WERI-Rb-1 (cell line): ENCODE results near the gene HAUS1.

Source experiments
- DNase-seq: peaks from one replicate; pipeline ENCODE4 v3.0.0-alpha.2; 2020
- H3K27ac ChIP-seq: fragments of 250-450 bp; sonication (Bioruptor Pico); 2 replicates; pipeline ENCODE4 v1.5.1; 2020; ENCODE audit warnings: mild to moderate bottlenecking, moderate library complexity
- H3K27me3 ChIP-seq: fragments of 250-450 bp; sonication (Bioruptor Pico); 2 replicates; pipeline ENCODE4 v1.5.1; 2021; ENCODE audit warnings: mild to moderate bottlenecking, low read depth, moderate library complexity; ENCODE audit not compliant: insufficient read depth, severe bottlenecking
- H3K36me3 ChIP-seq: fragments of 250-450 bp; sonication (Bioruptor Pico); 2 replicates; pipeline ENCODE4 v1.5.1; 2020; ENCODE audit warnings: mild to moderate bottlenecking, moderate library complexity
- H3K4me3 ChIP-seq: 2 replicates; pipeline ENCODE4 v1.5.1; 2011; ENCODE audit warnings: low read depth, mild to moderate bottlenecking, control low read depth, low read length
- H3K9me3 ChIP-seq: fragments of 250-450 bp; sonication (Bioruptor Pico); 2 replicates; pipeline ENCODE4 v1.5.1; 2021; ENCODE audit warnings: mild to moderate bottlenecking, moderate library complexity; ENCODE audit not compliant: severe bottlenecking
- CTCF ChIP-seq: IDR thresholded peaks from 2 replicates; pipeline ENCODE4 v1.5.1; 2011; ENCODE audit warnings: low read depth, mild to moderate bottlenecking, control low read depth, inconsistent platforms, low read length

HAUS1 gene

GRCh38 chr18:46164920-46165319, 60.7 kb downstream of the HAUS1 start:
- no peak for TF ChIP-seq CTCF
- Histone ChIP-seq H3K27ac (no peak overlapping the region), H3K36me3 (no peaks in the 10 kb centered on the region; the same call in 1 of the 2 replicates), H3K27me3 (no peaks in the 10 kb centered on the region), H3K4me3 (no peak overlapping the region), H3K9me3 (no peaks in the 10 kb centered on the region)
- no peak for DNase-seq

DNA sequence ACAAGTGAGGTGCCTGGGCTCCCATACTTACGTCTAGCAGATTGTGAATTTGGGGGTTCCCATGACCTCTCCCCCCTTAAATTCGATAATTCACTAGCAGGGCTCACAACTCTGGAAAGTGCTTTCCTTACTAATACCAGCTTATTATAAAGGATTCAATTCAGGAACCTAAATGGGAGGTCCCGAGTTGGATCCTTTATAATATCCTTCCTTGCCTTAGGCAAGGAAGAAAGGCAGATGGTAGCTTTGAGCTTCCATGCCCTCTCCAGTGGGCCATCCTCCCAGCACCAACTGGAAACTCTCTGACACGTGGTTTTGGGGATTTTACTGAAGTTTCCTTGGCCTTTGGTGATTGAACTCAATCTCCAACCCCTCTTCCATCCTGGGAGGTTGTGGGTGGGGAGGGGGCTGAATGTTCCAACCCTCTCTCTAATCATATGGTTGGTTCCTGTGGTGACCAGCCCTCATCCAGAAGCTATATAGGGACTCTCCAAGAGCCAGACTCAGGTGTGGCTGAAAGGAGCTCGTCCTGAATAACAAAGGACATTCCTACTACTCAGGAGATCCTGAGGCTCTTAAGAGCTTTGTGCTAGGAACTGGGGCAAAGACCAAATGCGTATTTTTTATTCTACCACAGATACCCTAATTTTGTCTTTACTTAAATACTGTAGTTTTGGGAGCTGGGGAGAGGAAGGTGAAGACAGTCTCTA, 62.2 kb downstream of the HAUS1 start:
- no peaks in the 10 kb centered on the region for H3K27me3 ChIP-seq
- no peaks in the 10 kb centered on the region for H3K9me3 ChIP-seq
- no peak for DNase-seq
- no peak overlapping the region for H3K4me3 ChIP-seq
- no peak for TF ChIP-seq CTCF
- H3K36me3 ChIP-seq, result no peaks in the 10 kb centered on the region; the same call in 1 of the 2 replicates
- H3K27ac ChIP-seq, result no peak overlapping the region

DNA sequence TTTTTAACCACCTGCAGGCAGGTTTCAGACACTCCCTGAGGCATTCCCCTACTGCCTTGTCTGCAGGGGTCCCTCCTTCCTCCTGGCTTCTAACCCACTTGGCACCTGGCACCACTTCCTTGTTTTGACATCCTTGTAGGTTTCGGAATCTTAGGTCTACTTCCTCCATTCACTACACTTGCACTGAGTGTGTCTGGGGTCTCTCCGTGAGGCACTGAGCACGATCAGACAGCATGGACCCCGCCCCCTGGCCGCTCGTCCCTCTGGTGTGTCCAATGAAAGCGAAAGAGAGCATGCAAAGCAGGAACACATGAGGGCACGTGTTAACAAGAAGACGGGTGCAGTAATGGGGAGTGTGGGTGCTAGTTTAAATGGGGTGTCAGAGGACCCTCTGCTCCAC, 63.8 kb downstream of the HAUS1 start:
- H3K27ac ChIP-seq, result no peak overlapping the region
- no peak for DNase-seq
- H3K9me3 ChIP-seq, result no peaks in the 10 kb centered on the region
- no peaks in the 10 kb centered on the region for H3K27me3 ChIP-seq
- no peak for TF ChIP-seq CTCF
- no peaks in the 10 kb centered on the region; the same call in 1 of the 2 replicates for H3K36me3 ChIP-seq
- H3K4me3 ChIP-seq, result no peak overlapping the region

- H3K4me3 ChIP-seq, result no peak overlapping the region
- DNase-seq, result no peak
- no peaks in the 10 kb centered on the region for H3K27me3 ChIP-seq
- no peaks in the 10 kb centered on the region for H3K9me3 ChIP-seq
- TF ChIP-seq CTCF, result no peak
- H3K36me3 ChIP-seq, result peaks cover 6% of the 10 kb centered on the region; the same call in 1 of the 2 replicates
- no peak overlapping the region for H3K27ac ChIP-seq
These were observed 65.3 kb downstream of the HAUS1 start for GRCh38 chr18:46169464-46169941.

- no peaks in the 10 kb centered on the region for H3K9me3 ChIP-seq
- no peak overlapping the region for H3K4me3 ChIP-seq
- H3K27me3 ChIP-seq, result no peaks in the 10 kb centered on the region
- DNase-seq, result no peak
- H3K36me3 ChIP-seq, result peaks cover 6% of the 10 kb centered on the region
- H3K27ac ChIP-seq, result no peak overlapping the region
- TF ChIP-seq CTCF, result no peak
These were observed 67.1 kb downstream of the HAUS1 start for GRCh38 chr18:46171331-46171730.
